NCI-H187 treated with DMSO at 0.1 percent for 48 hours (cell line): ENCODE measurements around the gene RPS6KC1.
"Not testable (repeated sequence)": the region's sequence is repeated elsewhere in the genome, so short reads cannot be mapped to it uniquely, and the experiment has no call there.

Source experiments
- DNase-seq: peaks from one replicate; lab custom pipeline; 2025; lab: John Stamatoyannopoulos, UW

Gene RPS6KC1

GRCh38 chr1:213110349-213111300, 59.6 kb downstream of the RPS6KC1 start:
- DNase-seq, result no peak

GRCh38 chr1:213111502-213111901, 60.5 kb downstream of the RPS6KC1 start:
- no peak for DNase-seq

- not testable (repeated sequence) for DNase-seq
These were observed 61.7 kb downstream of the RPS6KC1 start for GRCh38 chr1:213112723-213113122.

GRCh38 chr1:213117699-213118180, 66.7 kb downstream of the RPS6KC1 start:
- DNase-seq, result not testable (repeated sequence)

- DNase-seq, result no peak
These were observed 68.8 kb downstream of the RPS6KC1 start for GRCh38 chr1:213119794-213120193.

- DNase-seq, result no peak
These were observed 69.3 kb downstream of the RPS6KC1 start for GRCh38 chr1:213120386-213120785.

- no peak for DNase-seq
These were observed 69.9 kb downstream of the RPS6KC1 start for GRCh38 chr1:213120961-213121360.

- no peak for DNase-seq
These were observed 71.5 kb downstream of the RPS6KC1 start for GRCh38 chr1:213122514-213122929.

- no peak for DNase-seq
These were observed 72.0 kb downstream of the RPS6KC1 start for GRCh38 chr1:213123087-213123486.

- no peak for DNase-seq
These were observed 72.5 kb downstream of the RPS6KC1 start for GRCh38 chr1:213123536-213123935.

GRCh38 chr1:213124590-213124989, 73.5 kb downstream of the RPS6KC1 start:
- no peak for DNase-seq

GRCh38 chr1:213125643-213126042, 74.6 kb downstream of the RPS6KC1 start:
- DNase-seq, result no peak

GRCh38 chr1:213127074-213127473, 76.0 kb downstream of the RPS6KC1 start:
- DNase-seq, result no peak

GRCh38 chr1:213131851-213132655, 81.0 kb downstream of the RPS6KC1 start:
- DNase-seq, result no peak

- DNase-seq, result no peak
These were observed 84.5 kb downstream of the RPS6KC1 start for GRCh38 chr1:213135572-213135971.

- no peak for DNase-seq
These were observed 85.3 kb downstream of the RPS6KC1 start for GRCh38 chr1:213136190-213136917.

- DNase-seq, result no peak
These were observed 87.3 kb downstream of the RPS6KC1 start for GRCh38 chr1:213138391-213138790.

- no peak for DNase-seq
These were observed 87.9 kb downstream of the RPS6KC1 start for GRCh38 chr1:213138892-213139291.

GRCh38 chr1:213148905-213149304, 97.9 kb downstream of the RPS6KC1 start:
- no peak for DNase-seq

GRCh38 chr1:213150090-213150489, 99.0 kb downstream of the RPS6KC1 start:
- DNase-seq, result not testable (repeated sequence)

GRCh38 chr1:213154056-213154685, 103.1 kb downstream of the RPS6KC1 start:
- DNase-seq, result no peak
